ENCODE data around the gene SEMA3D.

SEMA3D gene

DNA sequence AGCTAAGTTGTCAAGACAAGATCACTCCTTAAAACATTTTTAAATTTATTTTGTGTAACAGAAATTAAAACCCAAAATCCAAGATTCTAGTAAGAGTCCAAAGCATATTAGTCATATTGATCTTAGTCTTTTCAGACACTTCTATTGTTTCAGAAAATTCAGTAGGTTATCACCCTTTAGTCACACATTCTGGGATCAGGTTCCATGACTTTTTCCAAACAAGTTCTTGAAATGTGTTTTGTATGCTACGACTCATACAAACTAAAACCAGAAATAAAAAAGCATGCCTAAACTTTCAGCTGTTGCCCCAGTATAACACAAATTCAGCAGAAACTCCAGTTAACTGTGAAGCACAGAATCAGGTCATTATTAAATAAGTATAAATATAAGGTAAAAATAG, 10.7 kb downstream of the SEMA3D start:
- in situ Hi-C loops (cut with MboI; ENCODE audit: low sequenced_read_pairs, unreplicated experiment), result loop anchor here (25.0 kb wide), 1 partner anchor 386 kb away; no protein-coding TSS in a partner anchor
- DNase-seq (ENCODE audit: low spot score), result no peak
- TF ChIP-seq, protein P1, sequence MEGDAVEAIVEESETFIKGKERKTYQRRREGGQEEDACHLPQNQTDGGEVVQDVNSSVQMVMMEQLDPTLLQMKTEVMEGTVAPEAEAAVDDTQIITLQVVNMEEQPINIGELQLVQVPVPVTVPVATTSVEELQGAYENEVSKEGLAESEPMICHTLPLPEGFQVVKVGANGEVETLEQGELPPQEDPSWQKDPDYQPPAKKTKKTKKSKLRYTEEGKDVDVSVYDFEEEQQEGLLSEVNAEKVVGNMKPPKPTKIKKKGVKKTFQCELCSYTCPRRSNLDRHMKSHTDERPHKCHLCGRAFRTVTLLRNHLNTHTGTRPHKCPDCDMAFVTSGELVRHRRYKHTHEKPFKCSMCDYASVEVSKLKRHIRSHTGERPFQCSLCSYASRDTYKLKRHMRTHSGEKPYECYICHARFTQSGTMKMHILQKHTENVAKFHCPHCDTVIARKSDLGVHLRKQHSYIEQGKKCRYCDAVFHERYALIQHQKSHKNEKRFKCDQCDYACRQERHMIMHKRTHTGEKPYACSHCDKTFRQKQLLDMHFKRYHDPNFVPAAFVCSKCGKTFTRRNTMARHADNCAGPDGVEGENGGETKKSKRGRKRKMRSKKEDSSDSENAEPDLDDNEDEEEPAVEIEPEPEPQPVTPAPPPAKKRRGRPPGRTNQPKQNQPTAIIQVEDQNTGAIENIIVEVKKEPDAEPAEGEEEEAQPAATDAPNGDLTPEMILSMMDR (IDR thresholded peaks at IDR 0.05; ENCODE audit: borderline replicate concordance, control extremely low read depth, extremely low read depth, insufficient read depth, missing control alignments), result no peak

DNA sequence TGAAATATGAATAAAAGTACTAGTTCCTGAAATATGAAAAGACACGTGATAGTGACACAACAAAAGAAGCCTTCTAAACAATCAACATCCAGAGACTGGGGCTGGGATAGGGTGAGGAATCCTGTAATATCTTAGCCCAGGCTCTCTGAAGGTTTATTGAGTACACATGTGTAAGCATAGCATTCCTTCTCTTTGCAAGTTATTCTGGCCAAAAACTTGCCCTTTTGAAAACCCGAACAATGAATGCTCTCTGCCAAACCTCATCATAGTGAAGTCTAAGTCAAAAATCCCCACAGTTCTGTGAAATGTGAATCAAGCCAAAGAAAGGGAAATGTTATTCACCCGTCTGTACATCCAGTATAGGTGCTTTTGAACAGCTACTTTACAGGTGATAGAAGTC, 11.6 kb downstream of the SEMA3D start:
- in situ Hi-C loops (cut with MboI; ENCODE audit: low sequenced_read_pairs, unreplicated experiment), result loop anchor here (25.0 kb wide), 1 partner anchor 387 kb away; no protein-coding TSS in a partner anchor
- TF ChIP-seq, protein P1 (IDR thresholded peaks at IDR 0.05; ENCODE audit: borderline replicate concordance, control extremely low read depth, extremely low read depth, insufficient read depth, missing control alignments), result no peak
- no peak for DNase-seq (ENCODE audit: low spot score)

DNA sequence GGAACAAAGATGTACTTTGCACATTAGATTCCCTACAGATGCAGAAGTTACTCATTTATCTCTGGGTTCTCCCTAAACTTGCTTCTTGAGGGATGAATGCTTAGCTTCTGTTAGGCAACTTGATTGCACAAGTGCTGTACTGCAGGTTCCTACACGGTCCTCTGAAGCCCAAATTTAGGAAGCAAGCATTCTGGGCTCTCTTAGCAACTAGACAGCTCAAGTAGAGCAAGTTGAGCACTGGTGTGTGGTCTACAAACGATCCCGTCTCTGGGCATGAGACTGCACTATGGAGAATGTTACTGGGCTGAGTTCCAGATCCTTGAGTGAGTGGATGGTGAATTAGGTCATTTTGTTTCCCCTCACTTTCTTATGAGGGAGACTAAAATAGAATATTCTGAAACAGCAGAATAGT, 14.3 kb downstream of the SEMA3D start:
- in situ Hi-C loops (cut with MboI; ENCODE audit: low sequenced_read_pairs, unreplicated experiment), result no loop called here
- TF ChIP-seq, protein P1 (IDR thresholded peaks at IDR 0.05; ENCODE audit: borderline replicate concordance, control extremely low read depth, extremely low read depth, insufficient read depth, missing control alignments), result no peak
- no peak for DNase-seq (ENCODE audit: low spot score)

DNA sequence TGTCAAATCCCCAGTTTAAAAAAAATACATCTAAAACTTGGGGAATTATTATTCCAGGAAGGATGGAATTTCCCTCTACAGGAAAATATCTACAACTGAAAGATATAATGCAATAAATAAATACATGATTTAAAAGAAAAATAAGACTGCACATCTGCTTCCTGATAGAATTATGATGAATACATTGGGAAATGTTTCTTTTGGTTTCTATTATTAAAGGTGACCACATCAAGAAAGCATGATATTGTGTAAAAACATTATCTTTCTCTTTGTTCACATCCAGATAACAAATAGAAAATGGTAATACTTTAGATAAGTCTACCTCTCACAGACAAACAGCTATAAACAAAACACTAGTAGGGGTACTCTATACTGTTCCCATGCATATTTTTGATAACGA, 19.2 kb downstream of the SEMA3D start:
- TF ChIP-seq, protein P1 (IDR thresholded peaks at IDR 0.05; ENCODE audit: borderline replicate concordance, control extremely low read depth, extremely low read depth, insufficient read depth, missing control alignments), result no peak
- DNase-seq (ENCODE audit: low spot score), result no peak
- in situ Hi-C loops (cut with MboI; ENCODE audit: low sequenced_read_pairs, unreplicated experiment), result no loop called here

DNA sequence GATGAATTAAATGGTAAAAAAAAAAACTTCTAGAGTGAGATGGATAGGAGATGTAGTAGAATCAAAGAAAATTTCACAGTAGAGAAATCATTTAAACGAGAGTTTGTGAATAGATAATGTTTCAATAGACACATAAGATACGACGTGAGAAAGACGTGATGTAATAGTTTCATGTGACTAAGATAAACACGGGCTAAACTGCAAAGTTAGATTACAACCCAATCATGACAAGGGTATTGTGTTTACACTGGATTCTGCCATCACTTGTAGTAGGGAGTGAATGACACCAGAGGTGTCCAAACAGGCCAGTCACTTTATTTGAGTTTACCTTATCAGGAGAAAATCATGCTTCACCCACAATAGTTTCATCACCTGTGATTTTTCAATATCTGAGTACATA, 21.6 kb downstream of the SEMA3D start:
- no peak for DNase-seq (ENCODE audit: low spot score)
- TF ChIP-seq, protein P1 (IDR thresholded peaks at IDR 0.05; ENCODE audit: borderline replicate concordance, control extremely low read depth, extremely low read depth, insufficient read depth, missing control alignments), result no peak
- in situ Hi-C loops (cut with MboI; ENCODE audit: low sequenced_read_pairs, unreplicated experiment), result no loop called here

DNA sequence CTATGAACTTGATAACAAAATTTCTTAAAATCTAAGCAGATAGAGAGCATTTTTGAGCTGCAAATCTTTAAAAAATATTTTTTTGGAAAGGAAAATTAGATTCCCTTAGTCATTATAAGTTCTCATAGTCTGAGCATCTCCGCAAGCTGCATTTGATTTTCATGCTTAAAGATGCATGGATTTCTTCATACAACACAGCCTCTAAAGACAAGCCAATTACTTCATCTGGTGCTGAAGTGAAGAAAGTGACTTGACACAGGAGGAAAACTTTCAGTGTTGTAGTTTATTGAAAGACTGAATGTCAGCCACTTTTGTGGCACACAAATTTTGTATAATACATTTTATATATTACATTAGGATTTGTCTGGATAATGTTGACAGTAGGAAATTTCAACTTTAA, 22.5 kb downstream of the SEMA3D start:
- TF ChIP-seq, protein P1 (IDR thresholded peaks at IDR 0.05; ENCODE audit: borderline replicate concordance, control extremely low read depth, extremely low read depth, insufficient read depth, missing control alignments), result no peak
- in situ Hi-C loops (cut with MboI; ENCODE audit: low sequenced_read_pairs, unreplicated experiment), result no loop called here
- DNase-seq (ENCODE audit: low spot score), result no peak

DNA sequence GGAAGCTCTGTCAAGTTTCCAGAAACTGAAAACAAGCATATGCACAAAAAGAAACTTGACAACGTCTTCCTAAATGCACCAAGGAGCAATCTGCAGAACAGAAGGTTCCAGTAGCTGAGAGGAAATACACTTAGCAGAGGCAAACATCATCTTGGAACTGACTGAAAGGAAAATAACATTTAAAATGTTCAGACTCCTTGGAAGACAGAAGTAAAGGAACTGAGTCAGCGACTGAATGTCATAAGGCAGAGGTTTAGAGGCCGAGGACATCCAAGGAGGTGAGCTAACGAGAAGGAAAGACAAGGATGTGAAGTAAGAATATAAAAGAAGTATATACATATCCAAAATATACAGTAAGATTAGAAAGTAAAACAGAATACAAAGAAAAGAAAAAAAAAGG, 24.1 kb downstream of the SEMA3D start:
- TF ChIP-seq, protein P1 (IDR thresholded peaks at IDR 0.05; ENCODE audit: borderline replicate concordance, control extremely low read depth, extremely low read depth, insufficient read depth, missing control alignments), result no peak
- in situ Hi-C loops (cut with MboI; ENCODE audit: low sequenced_read_pairs, unreplicated experiment), result no loop called here
- no peak for DNase-seq (ENCODE audit: low spot score)

All from GM13976 (cell line).